Activated T-cell treated with anti-CD3 and anti-CD28 coated beads, Interleukin-2, amount 50 U/mL, for 72 hours (primary cell): ENCODE data around the gene SETD4. TPM values are rescaled to one million over a fixed set of nuclear protein-coding genes. Genes with fewer than 3 reads are reported as not detected.
"Not testable (repeated sequence)": the region's sequence is repeated elsewhere in the genome, so short reads cannot be mapped to it uniquely, and the experiment has no call there.

Source experiments
- ATAC-seq, 2 donors: fragments of 150-1000 bp; cut with Tn5 transposase; replicated peaks in 1 of 2; 2 replicates each; pipeline ENCODE4 v1.10.0; 2021; ENCODE audit warnings: moderate library complexity in 2 of 2, mild to moderate bottlenecking in 1 of 2
- DNase-seq, 2 donors: peaks; one replicate each; pipeline ENCODE4 v3.0.0; 2021 to 2022; ENCODE audit warnings: mixed read lengths in 1 of 2
- H3K27ac Mint-ChIP-seq: one replicate; pipeline ENCODE4 v1.8.0; 2022; ENCODE audit warnings: mild to moderate bottlenecking, moderate library complexity, mixed read lengths
- H3K27me3 Mint-ChIP-seq: one replicate; pipeline ENCODE4 v1.8.0; 2022; ENCODE audit warnings: low read depth, mixed read lengths
- H3K36me3 Mint-ChIP-seq, 2 donors: one replicate each; pipeline ENCODE4 v1.8.0; 2022; ENCODE audit warnings: mixed read lengths in 2 of 2, mild to moderate bottlenecking in 1 of 2; ENCODE audit not compliant: insufficient read depth in 2 of 2
- H3K4me1 Mint-ChIP-seq: one replicate; pipeline ENCODE4 v1.8.0; 2022; ENCODE audit warnings: low read depth, mixed read lengths
- H3K4me3 Mint-ChIP-seq, 2 donors: one replicate each; pipeline ENCODE4 v1.8.0; 2022; ENCODE audit warnings: mild to moderate bottlenecking in 2 of 2, mixed read lengths in 2 of 2, moderate library complexity in 2 of 2
- H3K9me3 Mint-ChIP-seq, 2 donors: one replicate each; pipeline ENCODE4 v1.8.0; 2022; ENCODE audit warnings: mixed read lengths in 2 of 2
- total RNA-seq, 2 donors: library from RNA; stranded (reverse); gene quantifications; one replicate each; pipeline ENCODE4 v1.2.3, GENCODE V29; 2022

The SETD4 gene
- total RNA-seq, 2 donors from 2014 or later = 14.0 to 16.7 TPM

DNA sequence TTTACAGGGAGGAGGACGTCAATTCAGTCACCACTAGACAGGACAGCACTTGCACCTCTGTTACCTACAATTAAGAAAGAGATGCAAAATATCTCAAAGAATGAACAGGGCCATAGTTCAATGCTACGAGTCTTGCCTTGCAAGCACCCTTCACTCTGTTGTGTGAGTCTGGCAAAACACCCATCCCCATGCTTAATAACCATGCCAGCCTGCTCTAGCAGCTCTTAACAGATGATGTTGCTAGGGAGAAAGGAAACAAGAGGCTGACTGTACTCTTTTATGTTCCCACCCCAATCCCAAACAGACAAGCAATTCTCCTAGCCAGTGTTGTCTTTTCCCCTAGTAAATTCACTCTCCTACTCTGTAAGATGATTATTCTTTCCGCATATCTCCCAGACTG lies 14.8 kb upstream of the SETD4 start:
- Mint-ChIP-seq H3K36me3 (peaks cover 6 to 20% of the 10 kb centered on the region in 2 donors), H3K9me3 (peaks cover 0 to 2% of the 10 kb centered on the region in 2 donors), H3K27ac (no peak overlapping the region), H3K27me3 (no peaks in the 10 kb centered on the region), H3K4me3 (no peak overlapping the region), H3K4me1 (peaks cover 65% of the 10 kb centered on the region)
- ATAC-seq = no peak
- DNase-seq = no peak

DNA sequence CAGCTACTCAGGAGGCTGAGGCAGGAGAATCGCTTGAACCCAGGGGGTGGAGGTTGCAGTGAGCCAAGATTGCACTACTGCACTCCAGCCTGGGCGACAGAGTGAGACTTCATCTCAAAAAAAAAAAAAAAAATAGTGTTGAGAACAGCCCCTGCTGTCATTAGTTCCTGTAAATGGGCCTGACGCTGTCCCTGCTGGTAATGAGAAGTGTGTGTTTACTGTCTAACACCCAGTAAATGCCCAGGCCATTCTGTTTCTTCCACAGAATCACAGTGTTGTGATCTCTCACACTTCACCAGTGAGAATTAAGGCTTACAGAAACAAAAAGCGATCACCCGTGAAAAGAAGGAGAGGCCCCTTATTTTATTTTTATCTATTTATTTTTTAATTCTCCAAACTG lies 13.6 kb upstream of the SETD4 start:
- H3K9me3 Mint-ChIP-seq, ATAC-seq, H3K27me3 Mint-ChIP-seq, DNase-seq, H3K4me3 Mint-ChIP-seq, H3K27ac Mint-ChIP-seq: not testable (repeated sequence)
- peaks cover 65% of the 10 kb centered on the region for H3K4me1 Mint-ChIP-seq
- H3K36me3 Mint-ChIP-seq = peaks cover 8 to 26% of the 10 kb centered on the region in 2 donors

DNA sequence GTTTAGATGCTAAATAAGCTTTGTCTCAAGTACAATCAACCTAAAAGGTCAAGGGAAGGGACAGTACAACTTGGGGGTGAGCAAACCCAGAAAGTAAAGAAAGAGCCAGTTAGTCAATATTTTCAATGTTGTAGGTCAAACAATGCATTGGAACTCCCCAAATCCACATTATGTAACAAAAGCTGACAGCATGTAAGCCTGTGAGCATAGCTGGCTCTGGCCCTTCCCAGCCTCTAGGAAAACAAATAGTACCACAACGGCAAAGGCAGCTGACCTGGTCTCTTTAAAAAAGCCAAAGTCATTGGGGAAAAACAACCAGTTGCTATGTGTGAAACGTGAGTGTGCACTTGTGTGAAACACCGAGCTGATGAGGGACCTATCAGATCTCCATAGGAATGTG lies 12.9 kb upstream of the SETD4 start:
- no peaks in the 10 kb centered on the region for H3K27me3 Mint-ChIP-seq
- no peak for DNase-seq
- H3K4me3 Mint-ChIP-seq = no peak overlapping the region
- peaks cover 4 to 5% of the 10 kb centered on the region in 2 donors for H3K9me3 Mint-ChIP-seq
- peaks cover 11 to 28% of the 10 kb centered on the region in 2 donors for H3K36me3 Mint-ChIP-seq
- no peak overlapping the region for H3K27ac Mint-ChIP-seq
- H3K4me1 Mint-ChIP-seq = peaks cover 60% of the 10 kb centered on the region
- ATAC-seq = no peak

DNA sequence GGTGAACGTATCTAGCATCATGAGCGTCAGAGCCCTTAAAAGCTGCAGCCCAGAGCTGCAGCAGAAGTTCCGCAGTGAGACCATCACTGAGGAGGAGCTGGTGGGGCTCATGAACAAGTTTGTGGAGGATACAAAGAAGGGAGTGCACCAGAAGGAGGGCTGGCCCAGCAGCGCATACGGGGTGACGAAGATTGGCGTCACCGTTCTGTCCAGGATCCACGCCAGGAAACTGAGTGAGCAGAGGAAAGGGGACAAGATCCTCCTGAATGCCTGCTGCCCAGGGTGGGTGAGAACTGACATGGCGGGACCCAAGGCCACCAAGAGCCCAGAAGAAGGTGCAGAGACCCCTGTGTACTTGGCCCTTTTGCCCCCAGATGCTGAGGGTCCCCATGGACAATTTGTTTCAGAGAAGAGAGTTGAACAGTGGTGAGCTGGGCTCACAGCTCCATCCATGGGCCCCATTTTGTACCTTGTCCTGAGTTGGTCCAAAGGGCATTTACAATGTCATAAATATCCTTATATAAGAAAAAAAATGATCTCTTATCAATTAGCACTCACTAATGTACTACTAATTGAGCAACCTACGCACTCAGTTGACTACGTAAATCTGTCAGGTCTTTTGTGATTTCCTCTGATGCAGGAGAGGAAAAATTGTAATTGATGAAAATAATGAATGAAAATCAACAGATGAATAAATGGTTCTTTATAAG lies 12.3 kb upstream of the SETD4 start:
- ATAC-seq (no peak), DNase-seq (no peak)
- Mint-ChIP-seq H3K27ac (no peak overlapping the region), H3K36me3 (peaks cover 11 to 28% of the 10 kb centered on the region in 2 donors), H3K4me3 (no peak overlapping the region), H3K27me3 (no peaks in the 10 kb centered on the region), H3K4me1 (peaks cover 56% of the 10 kb centered on the region), H3K9me3 (peaks cover 4 to 5% of the 10 kb centered on the region in 2 donors)

DNA sequence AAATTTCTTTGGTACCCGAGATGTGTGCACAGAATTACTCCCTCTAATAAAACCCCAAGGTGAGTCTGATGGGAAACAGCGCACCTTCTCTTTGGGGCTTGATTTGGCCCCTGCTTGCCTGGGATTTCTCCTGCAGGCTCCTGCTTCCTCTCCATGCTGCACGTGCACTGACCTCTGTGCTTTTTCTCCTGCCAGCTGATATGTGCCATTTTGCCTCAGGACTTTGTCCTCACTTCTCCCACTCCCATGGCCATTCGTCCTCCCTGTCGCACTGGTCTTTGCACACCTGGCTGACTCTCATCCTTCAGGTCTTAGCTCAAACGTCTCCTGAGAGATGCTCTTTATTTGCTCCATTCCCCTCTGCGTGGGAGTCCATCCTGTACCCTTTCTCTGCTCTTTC lies 10.7 kb upstream of the SETD4 start:
- H3K4me1 Mint-ChIP-seq = peaks cover 50% of the 10 kb centered on the region
- H3K4me3 Mint-ChIP-seq = peak overlapping the region; percentile 90 to 92
- no peaks in the 10 kb centered on the region for H3K27me3 Mint-ChIP-seq
- H3K9me3 Mint-ChIP-seq = peaks cover 4 to 5% of the 10 kb centered on the region in 2 donors
- ATAC-seq (no peak), DNase-seq (no peak)
- no peak overlapping the region for H3K27ac Mint-ChIP-seq
- peaks cover 11 to 28% of the 10 kb centered on the region in 2 donors for H3K36me3 Mint-ChIP-seq

DNA sequence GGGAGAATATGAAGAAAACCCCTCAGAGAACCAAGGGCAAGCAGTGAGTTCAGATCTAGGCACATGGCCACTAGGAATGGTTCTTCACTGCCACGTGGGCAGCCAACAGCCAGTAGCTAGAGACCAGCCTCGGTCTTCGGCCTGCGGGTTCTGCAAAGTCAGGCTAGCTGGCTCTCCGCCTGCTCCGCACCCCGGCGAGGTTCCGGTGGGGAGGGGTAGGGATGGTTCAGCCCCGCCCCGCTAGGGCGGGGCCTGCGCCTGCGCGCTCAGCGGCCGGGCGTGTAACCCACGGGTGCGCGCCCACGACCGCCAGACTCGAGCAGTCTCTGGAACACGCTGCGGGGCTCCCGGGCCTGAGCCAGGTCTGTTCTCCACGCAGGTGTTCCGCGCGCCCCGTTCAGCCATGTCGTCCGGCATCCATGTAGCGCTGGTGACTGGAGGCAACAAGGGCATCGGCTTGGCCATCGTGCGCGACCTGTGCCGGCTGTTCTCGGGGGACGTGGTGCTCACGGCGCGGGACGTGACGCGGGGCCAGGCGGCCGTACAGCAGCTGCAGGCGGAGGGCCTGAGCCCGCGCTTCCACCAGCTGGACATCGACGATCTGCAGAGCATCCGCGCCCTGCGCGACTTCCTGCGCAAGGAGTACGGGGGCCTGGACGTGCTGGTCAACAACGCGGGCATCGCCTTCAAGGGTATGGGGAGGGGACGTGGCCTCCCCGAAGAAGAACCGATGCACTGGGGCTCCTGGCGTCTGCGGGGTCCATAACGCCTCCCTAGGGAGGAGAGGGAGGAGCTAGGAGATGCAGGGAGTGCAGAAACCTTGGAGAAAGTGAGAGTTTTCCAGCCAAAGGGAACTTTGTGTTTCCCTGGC lies 9.6 kb upstream of the SETD4 start, which contains the start of gene CBR1:
TSS of gene CBR1 (plus strand) at position 312 of the 871 bp plus-strand sequence. CDS start at position 404, 92 bp downstream.
- Mint-ChIP-seq H3K36me3 (peaks cover 11 to 28% of the 10 kb centered on the region in 2 donors), H3K27me3 (no peaks in the 10 kb centered on the region), H3K4me1 (peaks cover 51% of the 10 kb centered on the region), H3K27ac (no peak within 1 kb of the TSS), H3K4me3 (peak within 1 kb of the TSS; percentile 90 to 92), H3K9me3 (peaks cover 4 to 5% of the 10 kb centered on the region in 2 donors)
- ATAC-seq (peak; percentile 95 to 97), DNase-seq (peak; percentile 86 to 88)

DNA sequence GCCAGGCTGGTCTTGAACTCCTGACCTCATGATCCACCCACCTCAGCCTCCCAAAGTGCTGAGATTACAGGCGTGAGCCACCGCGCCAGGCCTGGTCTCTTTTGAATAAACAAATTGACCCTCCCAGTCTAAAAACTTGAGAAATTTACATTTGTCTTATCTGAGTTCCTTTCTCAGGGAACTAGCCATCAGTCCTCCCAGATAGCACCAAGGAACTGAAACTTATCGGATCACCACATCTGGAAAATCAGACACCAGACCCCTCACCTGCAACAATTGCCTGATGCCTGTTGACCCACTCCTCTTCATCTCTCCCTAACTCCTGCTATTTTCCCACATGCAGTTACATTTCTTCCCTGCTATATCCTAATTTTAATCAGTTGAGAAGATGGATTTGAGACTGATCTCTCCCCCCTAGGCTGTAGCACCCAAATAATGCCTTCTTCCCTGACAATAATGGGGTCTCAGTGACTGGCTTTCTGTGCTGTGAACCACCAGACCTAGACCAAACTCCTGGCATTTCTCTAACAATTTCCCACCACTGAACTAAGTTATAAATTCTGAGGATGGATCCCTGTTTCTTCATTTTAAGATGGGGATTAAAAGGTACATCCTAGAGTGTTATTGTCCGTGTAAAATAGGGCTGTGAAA lies 8.5 kb upstream of the SETD4 start:
- no peak for ATAC-seq
- DNase-seq = no peak
- no peaks in the 10 kb centered on the region for H3K27me3 Mint-ChIP-seq
- peaks cover 4 to 5% of the 10 kb centered on the region in 2 donors for H3K9me3 Mint-ChIP-seq
- H3K36me3 Mint-ChIP-seq = peaks cover 11 to 28% of the 10 kb centered on the region in 2 donors
- H3K4me1 Mint-ChIP-seq = peaks cover 51% of the 10 kb centered on the region
- H3K27ac Mint-ChIP-seq = no peak overlapping the region
- peak overlapping the region; percentile 90 to 92 for H3K4me3 Mint-ChIP-seq

DNA sequence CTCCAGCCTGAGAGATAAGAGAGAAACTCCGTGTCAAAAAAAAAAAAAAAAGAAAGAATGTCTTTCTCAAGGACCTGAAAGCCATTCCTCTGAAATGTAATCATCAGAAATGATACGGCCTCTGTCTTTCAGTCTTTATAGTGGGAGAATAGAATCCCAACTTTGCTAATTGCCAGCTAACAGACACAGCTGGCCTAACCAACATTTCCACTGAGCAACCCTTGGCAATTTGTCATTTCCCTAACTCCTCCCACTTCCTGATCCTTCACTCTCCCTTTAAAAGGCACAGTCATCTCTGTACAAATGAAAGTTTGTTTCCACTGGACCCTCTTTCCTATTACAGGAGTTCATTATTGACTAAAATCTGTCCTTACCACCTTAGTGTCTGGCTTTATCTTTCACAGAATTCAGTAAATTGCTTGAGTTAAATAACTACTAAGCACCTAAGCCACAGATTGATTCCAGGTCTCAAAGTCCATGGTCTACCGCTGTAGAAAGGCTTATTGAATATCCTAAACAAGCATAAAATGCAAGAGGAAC lies 5.2 kb upstream of the SETD4 start:
- peak overlapping the region; percentile 43 for H3K27ac Mint-ChIP-seq
- DNase-seq (peak; percentile 24 to 27), ATAC-seq (peak; percentile 19 to 28)

DNA sequence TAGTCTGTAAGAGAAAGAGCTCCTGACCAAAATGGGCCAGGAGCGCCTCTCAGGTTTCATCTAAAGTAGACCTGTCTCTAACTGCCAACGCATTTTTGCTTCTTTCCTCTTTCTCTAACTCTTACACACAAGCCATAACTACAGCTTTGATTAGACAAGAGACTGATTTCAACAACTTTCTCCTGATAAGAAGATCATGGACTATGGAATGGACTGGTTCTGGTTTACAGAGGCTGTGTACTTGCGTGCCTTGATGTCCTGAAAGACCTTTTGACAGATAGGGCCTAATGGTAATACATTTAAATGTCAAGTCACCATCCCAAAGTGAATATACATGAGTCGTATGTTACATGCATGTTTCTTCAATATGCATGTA lies 3.7 kb upstream of the SETD4 start:
- Mint-ChIP-seq H3K27ac (peak overlapping the region; percentile 3), H3K4me1 (peaks cover 21% of the 10 kb centered on the region), H3K27me3 (no peaks in the 10 kb centered on the region), H3K4me3 (no peak overlapping the region), H3K36me3 (peaks cover 4 to 6% of the 10 kb centered on the region in 2 donors), H3K9me3 (peaks cover 2 to 4% of the 10 kb centered on the region in 2 donors)
- ATAC-seq (no peak), DNase-seq (no peak)

More for the DNA sequence above, 5.2 kb upstream of the SETD4 start:
- Mint-ChIP-seq H3K9me3 (peaks cover 4 to 5% of the 10 kb centered on the region in 2 donors), H3K27me3 (no peaks in the 10 kb centered on the region), H3K4me3 (no peak overlapping the region), H3K4me1 (peaks cover 36% of the 10 kb centered on the region), H3K36me3 (peaks cover 6 to 9% of the 10 kb centered on the region in 2 donors)

DNA sequence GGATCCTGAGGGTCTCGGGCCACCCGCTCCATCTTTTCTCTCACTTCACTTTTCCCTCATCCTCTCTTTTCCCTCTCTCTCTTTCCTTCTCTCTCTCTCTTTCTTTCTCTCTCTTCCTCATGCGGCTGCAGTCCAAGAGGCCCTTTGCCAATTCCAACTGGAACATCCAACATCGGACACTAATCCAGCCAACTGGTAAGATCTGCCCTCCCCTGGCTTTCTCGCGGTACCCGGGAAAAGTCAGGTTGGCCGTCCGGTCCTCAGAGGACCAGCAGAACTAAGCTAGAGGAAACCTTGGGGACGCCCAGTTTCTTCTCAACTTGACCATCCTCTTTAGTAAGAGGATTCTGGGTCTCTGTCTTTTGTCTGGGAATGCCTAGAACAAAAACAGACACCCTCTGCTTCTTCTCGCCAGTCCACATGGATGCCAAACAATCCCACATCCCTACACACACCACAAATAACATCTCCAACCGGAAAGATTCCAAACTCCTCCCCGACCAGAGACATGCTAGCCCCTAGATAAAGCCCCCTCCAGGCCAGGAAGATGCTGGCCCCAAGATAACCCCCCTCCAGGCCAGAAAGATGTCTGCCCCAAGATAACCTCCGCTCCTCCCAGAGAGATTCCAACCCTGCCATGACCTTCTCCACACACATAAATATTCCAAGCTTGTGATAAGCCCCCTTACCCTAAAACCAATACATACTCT lies 3.2 kb upstream of the SETD4 start:
- Mint-ChIP-seq H3K4me3 (no peak overlapping the region), H3K4me1 (peaks cover 24% of the 10 kb centered on the region)
- ATAC-seq = no peak

DNA sequence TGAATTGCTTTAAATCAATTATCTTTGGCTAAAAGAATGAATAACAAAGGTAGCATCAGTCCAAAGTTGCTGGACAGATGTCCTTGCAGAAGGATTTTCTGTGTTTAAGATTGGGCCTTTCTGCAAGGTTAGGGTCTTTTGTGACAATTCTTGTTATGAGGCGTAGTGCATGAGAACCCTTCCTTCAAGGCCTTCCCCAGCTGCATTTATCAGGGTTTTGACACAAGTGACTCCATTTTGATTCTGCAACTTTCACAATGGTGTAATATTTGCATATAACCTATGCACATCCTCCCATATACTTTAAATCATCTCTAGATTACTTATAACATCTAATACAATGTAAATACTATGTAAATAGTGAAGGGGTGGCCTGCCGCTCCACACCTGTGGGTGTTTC lies 1.1 kb upstream of the SETD4 start:
- no peaks in the 10 kb centered on the region for H3K9me3 Mint-ChIP-seq
- no peak overlapping the region for H3K27ac Mint-ChIP-seq
- no peaks in the 10 kb centered on the region for H3K27me3 Mint-ChIP-seq
- peak overlapping the region; percentile 16 to 42 for H3K4me3 Mint-ChIP-seq
- H3K4me1 Mint-ChIP-seq = peaks cover 36% of the 10 kb centered on the region
- no peak for DNase-seq
- H3K36me3 Mint-ChIP-seq = peaks cover 3 to 8% of the 10 kb centered on the region in 2 donors
- no peak for ATAC-seq

More for the DNA sequence above, 3.2 kb upstream of the SETD4 start:
- DNase-seq = no peak
- peaks cover 0 to 1% of the 10 kb centered on the region in 2 donors for H3K36me3 Mint-ChIP-seq
- H3K27ac Mint-ChIP-seq = no peak overlapping the region
- no peaks in the 10 kb centered on the region for H3K27me3 Mint-ChIP-seq
- no peaks in the 10 kb centered on the region for H3K9me3 Mint-ChIP-seq

DNA sequence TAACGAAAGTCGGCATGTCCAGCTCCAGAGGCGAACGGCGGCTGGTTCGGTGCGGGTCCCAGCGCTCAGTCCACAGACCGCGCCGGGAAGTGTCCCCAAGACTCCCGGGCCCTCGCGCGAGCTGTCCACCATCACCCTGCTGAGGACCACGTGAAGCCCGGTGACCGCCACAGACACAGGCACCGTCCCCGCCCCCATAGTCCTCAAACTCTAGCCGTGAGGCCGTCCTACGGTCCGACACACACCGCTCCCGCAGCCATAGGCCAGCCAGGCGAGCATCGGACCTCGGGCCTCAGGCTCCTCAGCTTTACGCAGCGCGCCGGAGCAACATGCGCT lies 535 bp downstream of the SETD4 start:
- Mint-ChIP-seq H3K36me3 (peaks cover 3 to 12% of the 10 kb centered on the region in 2 donors), H3K27ac (peak overlapping the region; percentile 98), H3K4me1 (peaks cover 27% of the 10 kb centered on the region), H3K27me3 (no peaks in the 10 kb centered on the region), H3K4me3 (peak overlapping the region; percentile 91 to 94), H3K9me3 (no peaks in the 10 kb centered on the region)
- DNase-seq (no peak), ATAC-seq (peak; percentile 43 to 48)
